Measurements from ENCODE around the gene AFF2. TPM values are rescaled to one million over a fixed set of nuclear protein-coding genes. Genes with fewer than 3 reads are reported as not detected.

AFF2 gene
- total RNA-seq, 1 donor from 2014 or later, result 0.27 TPM

DNA sequence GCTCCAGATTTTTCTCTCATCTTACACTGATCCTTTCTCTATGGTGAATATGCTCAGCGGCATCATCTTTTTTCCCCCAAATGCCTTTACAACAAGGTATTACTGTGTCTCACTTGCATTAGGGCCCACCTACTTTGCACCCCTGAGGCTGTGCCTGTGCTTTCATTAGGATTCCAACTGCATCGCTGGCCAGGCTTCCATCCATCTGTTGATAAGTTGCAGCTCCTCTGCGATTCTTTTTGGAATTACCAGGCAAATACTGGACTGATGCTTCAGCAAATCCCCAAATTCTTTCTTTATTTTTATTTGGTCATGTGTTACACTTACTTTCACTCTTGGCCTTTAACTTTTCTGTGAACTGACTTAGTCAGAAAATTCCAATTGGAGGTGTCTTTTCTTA, 77.3 kb downstream of the AFF2 start:
- Histone ChIP-seq H3K4me1 (no peaks in the 10 kb centered on the region), H3K36me3 (no peaks in the 10 kb centered on the region), H3K27ac (replicated peaks) (no peak overlapping the region), H3K4me3 (no peak overlapping the region), H3K9me3 (replicated peaks) (no peaks in the 10 kb centered on the region), H3K27me3 (ENCODE audit: low read depth) (no peaks in the 10 kb centered on the region)
- no peak for DNase-seq
- intact Hi-C loops (cut with micrococcal nuclease), result no loop called here
- TF ChIP-seq, protein P1, sequence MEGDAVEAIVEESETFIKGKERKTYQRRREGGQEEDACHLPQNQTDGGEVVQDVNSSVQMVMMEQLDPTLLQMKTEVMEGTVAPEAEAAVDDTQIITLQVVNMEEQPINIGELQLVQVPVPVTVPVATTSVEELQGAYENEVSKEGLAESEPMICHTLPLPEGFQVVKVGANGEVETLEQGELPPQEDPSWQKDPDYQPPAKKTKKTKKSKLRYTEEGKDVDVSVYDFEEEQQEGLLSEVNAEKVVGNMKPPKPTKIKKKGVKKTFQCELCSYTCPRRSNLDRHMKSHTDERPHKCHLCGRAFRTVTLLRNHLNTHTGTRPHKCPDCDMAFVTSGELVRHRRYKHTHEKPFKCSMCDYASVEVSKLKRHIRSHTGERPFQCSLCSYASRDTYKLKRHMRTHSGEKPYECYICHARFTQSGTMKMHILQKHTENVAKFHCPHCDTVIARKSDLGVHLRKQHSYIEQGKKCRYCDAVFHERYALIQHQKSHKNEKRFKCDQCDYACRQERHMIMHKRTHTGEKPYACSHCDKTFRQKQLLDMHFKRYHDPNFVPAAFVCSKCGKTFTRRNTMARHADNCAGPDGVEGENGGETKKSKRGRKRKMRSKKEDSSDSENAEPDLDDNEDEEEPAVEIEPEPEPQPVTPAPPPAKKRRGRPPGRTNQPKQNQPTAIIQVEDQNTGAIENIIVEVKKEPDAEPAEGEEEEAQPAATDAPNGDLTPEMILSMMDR (IDR thresholded peaks at IDR 0.05; ENCODE audit: borderline replicate concordance), result no peak

DNA sequence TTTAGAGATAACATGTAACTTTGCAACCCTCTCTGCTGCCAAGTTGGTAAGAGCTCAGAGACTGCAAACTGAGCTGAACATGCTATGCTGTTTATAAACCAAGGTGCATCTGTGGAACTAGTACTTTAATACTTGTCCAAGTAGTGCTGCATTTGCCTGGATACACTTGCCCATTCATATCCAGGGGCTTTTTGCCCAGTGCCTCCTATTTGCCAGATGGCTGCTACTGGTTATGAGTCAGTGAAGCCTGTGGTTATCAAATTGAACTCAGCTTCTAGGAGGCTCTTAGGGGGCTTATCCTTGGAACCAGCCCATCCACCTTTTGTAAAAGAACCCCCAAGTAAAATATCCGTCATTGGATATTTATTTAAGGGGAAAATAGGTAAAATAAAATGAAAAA, 79.6 kb downstream of the AFF2 start:
- H3K27me3 ChIP-seq (ENCODE audit: low read depth), result no peaks in the 10 kb centered on the region
- TF ChIP-seq, protein P1 (IDR thresholded peaks at IDR 0.05; ENCODE audit: borderline replicate concordance), result no peak
- no peak overlapping the region for H3K4me3 ChIP-seq
- H3K36me3 ChIP-seq, result no peaks in the 10 kb centered on the region
- intact Hi-C loops (cut with micrococcal nuclease), result no loop called here
- H3K27ac ChIP-seq (replicated peaks), result no peak overlapping the region
- H3K4me1 ChIP-seq, result no peaks in the 10 kb centered on the region
- no peak for DNase-seq
- H3K9me3 ChIP-seq (replicated peaks), result no peaks in the 10 kb centered on the region

GRCh38 chrX:148582353-148582752, 81.9 kb downstream of the AFF2 start:
- Histone ChIP-seq H3K27ac (replicated peaks) (no peak overlapping the region), H3K9me3 (replicated peaks) (no peaks in the 10 kb centered on the region), H3K4me1 (no peaks in the 10 kb centered on the region), H3K36me3 (no peaks in the 10 kb centered on the region), H3K27me3 (ENCODE audit: low read depth) (no peaks in the 10 kb centered on the region), H3K4me3 (no peak overlapping the region)
- no peak for DNase-seq
- intact Hi-C loops (cut with micrococcal nuclease), result no loop called here
- TF ChIP-seq, protein P1 (IDR thresholded peaks at IDR 0.05; ENCODE audit: borderline replicate concordance), result no peak

DNA sequence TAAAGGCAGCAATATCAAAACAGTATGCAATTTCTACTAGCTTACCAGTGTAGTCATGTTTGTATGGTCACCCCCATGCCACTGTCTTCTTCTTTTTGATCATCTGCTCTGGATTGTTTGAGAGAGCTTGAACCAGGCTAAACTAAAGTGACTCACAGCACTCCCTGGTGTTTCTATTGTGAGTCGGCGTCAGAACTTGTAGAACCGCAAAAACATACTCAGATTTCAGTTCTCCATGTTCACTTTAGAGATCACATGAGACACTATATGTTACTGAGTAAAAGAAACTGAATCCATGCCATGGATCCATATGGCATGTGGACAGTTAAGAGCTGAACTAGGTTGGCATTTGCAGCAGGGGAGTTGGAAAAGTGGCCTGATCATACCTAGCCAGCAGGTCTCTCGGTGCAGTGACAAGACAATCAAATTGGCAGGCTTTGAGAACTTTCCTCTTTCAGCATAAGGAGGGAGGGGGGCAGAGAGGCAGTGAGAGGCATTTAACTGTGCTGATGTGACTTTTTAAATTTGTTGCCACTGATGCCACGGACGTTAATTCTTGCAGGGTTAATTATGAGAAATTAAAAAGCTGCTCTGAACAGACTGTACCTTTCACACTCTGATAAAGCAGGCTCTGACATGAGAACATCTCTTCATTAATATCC, 88.4 kb downstream of the AFF2 start:
- H3K27me3 ChIP-seq (ENCODE audit: low read depth), result no peaks in the 10 kb centered on the region
- intact Hi-C loops (cut with micrococcal nuclease), result no loop called here
- no peaks in the 10 kb centered on the region for H3K9me3 ChIP-seq (replicated peaks)
- no peaks in the 10 kb centered on the region for H3K4me1 ChIP-seq
- TF ChIP-seq, protein P1 (IDR thresholded peaks at IDR 0.05; ENCODE audit: borderline replicate concordance), result no peak
- H3K4me3 ChIP-seq, result no peak overlapping the region
- no peak for DNase-seq
- no peaks in the 10 kb centered on the region for H3K36me3 ChIP-seq
- no peak overlapping the region for H3K27ac ChIP-seq (replicated peaks)

DNA sequence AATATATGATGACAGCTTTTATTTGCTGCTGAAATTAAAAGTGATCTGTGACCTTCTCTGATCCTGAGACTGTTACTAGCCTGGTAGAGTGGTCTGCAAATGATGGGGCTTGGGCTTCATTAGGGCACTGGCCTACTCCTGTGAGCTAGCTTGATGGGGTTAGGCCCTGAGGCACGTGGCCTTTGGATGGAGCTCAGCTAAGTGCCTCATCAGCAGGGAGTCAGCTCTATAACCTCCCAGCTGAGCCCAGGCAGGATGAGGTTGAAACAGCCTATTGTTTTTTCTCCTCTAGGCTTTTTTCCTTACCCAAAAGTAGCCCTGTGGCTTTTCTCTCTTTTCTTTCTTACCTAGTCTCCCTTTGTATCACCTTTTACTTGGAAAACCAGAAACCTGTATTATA, 92.2 kb downstream of the AFF2 start:
- Histone ChIP-seq H3K4me3 (no peak overlapping the region), H3K4me1 (no peaks in the 10 kb centered on the region), H3K27me3 (ENCODE audit: low read depth) (no peaks in the 10 kb centered on the region), H3K27ac (replicated peaks) (no peak overlapping the region), H3K36me3 (no peaks in the 10 kb centered on the region), H3K9me3 (replicated peaks) (no peaks in the 10 kb centered on the region)
- intact Hi-C loops (cut with micrococcal nuclease), result no loop called here
- DNase-seq, result no peak
- TF ChIP-seq, protein P1 (IDR thresholded peaks at IDR 0.05; ENCODE audit: borderline replicate concordance), result no peak

All from left ventricle myocardium inferior (tissue), 1 donor.